GM18867 (cell line): ENCODE results near the gene NEMP2.
"Not testable (repeated sequence)": the region's sequence is repeated elsewhere in the genome, so short reads cannot be mapped to it uniquely, and the experiment has no call there.

Experiments used
- ATAC-seq: cut with Tn5 transposase; IDR thresholded peaks from one replicate; pipeline ENCODE4 v1.9.1; 2021; ENCODE audit warnings: mild to moderate bottlenecking, moderate library complexity; ENCODE audit not compliant: unreplicated experiment

Gene NEMP2

GRCh38 chr2:190527214-190527613 is 7.3 kb downstream of the NEMP2 start:
- no peak for ATAC-seq

GRCh38 chr2:190526105-190526750 is 8.3 kb downstream of the NEMP2 start:
- ATAC-seq, result no peak

GRCh38 chr2:190524928-190525327 is 9.6 kb downstream of the NEMP2 start:
- no peak for ATAC-seq

DNA sequence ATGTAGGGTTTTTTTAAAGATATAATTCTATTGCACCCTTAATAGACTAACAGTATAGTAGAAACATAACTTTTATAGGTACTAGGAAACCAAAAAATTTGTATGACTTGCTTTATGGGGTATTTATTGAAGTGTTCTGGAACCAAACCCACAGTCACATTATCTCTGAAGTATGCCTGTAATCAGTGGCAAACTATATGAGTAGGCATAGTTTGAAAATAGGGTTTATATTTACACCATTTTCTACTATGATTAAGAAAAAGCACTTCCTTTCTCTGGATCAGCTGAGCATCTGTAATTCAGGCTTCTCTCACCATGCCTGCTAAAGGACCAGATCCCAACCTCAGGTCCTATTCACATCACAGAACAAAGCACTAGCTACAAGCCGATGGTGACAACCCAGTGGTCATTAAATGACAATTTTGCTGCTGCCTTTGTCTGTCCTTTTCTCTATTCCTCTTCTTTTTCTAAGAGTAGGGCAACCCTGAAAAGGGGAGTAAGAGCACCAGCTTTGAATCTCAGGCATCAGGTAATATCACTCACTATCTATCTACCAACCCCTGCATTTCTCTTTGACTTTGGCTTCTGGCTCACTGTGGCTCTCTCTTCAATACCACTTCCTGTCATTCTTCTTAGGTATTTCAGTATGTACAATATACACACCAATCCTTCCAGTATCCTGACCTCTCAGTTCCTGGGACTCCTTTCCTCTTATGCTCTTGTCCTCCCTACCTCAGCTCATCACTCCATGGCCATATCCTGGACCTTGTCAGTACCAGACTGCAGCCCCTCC is 14.4 kb downstream of the NEMP2 start:
- ATAC-seq, result no peak

DNA sequence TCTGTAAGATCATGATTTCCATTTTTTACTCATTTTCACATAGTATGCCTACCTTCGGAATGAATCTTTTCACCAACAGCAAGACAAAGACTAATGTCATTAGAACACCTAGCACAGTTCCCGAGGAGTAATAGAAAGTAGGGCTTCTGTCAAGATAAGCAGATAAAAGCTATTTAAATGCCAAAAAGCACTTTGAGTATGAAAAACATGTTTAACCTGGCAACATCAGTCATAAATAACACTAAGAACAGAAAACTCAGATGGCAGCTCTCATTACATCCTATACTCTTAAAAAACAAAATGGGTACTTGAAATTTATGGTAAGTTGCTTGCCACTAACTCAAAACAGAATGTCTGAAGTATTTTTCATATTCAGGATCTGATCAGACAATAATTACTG is 17.1 kb downstream of the NEMP2 start:
- ATAC-seq, result no peak

DNA sequence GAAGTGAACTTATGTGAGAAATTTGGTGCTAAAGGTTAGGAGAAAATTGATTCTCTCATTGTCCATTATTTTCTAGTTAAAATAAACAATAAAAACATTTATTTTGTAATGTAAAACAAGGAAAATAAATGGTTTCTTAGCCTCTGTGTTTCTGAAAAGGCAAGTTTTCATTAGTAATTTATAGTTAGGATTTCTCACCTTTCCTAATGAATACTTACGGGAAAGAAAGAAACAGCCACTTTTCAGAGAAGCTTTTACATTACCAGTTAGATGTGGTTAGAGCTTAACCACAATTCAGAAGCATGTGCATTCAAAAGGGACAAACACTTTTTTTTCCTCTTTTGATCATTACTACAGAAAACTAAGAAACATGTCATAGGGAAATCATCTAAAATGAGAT is 18.8 kb downstream of the NEMP2 start:
- no peak for ATAC-seq

GRCh38 chr2:190514676-190515075 is 19.8 kb downstream of the NEMP2 start:
- ATAC-seq, result no peak

DNA sequence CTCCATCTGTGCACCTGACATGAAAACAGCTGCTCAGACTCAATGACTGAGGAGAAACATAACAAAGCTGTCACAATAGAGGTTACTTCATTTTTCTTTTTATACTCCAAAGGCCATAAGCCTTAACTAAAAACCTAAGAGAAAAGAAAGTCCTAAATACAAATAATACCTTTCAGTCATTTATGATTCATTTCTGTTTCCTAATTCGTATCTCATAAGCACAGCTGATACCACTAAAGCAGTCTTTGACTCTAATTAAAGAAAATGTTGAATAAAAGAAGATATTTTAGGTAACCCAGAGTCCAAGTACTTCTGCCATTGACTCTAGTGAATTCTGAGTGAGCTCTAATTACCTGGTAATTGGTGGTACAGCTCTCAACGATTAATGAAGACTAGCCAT is 20.6 kb downstream of the NEMP2 start:
- no peak for ATAC-seq

GRCh38 chr2:190512539-190513095 is 21.9 kb downstream of the NEMP2 start:
- no peak for ATAC-seq

- no peak for ATAC-seq
Measured at GRCh38 chr2:190511104-190511503, 23.4 kb downstream of the NEMP2 start.

GRCh38 chr2:190509895-190510294 is 24.6 kb downstream of the NEMP2 start:
- not testable (repeated sequence) for ATAC-seq

DNA sequence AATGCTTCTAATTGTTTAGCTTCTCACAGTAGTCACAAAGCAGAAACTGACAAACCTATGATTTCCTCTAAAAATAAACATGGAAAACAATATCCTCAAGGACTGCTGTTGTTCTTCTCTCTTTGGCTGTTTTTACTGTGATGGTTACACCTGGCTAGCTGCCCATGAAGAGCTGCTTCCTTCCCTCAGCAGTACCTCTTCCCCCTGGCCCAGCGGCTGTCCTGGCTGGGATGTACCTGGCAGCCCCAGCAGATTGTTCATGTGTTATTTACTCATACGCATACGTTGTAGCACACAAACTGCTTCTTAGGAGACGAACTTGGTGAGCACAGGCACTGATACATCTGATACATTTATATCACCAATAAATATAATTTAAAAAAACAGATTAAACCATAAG is 27.4 kb downstream of the NEMP2 start:
- no peak for ATAC-seq

- ATAC-seq, result no peak
Measured at GRCh38 chr2:190506666-190507065, 27.9 kb downstream of the NEMP2 start.

- no peak for ATAC-seq
Measured at GRCh38 chr2:190505696-190506095, 28.8 kb downstream of the NEMP2 start.

- no peak for ATAC-seq
Measured at GRCh38 chr2:190504912-190505311, 29.6 kb downstream of the NEMP2 start.

GRCh38 chr2:190503088-190503487 is 31.4 kb downstream of the NEMP2 start:
- no peak for ATAC-seq

DNA sequence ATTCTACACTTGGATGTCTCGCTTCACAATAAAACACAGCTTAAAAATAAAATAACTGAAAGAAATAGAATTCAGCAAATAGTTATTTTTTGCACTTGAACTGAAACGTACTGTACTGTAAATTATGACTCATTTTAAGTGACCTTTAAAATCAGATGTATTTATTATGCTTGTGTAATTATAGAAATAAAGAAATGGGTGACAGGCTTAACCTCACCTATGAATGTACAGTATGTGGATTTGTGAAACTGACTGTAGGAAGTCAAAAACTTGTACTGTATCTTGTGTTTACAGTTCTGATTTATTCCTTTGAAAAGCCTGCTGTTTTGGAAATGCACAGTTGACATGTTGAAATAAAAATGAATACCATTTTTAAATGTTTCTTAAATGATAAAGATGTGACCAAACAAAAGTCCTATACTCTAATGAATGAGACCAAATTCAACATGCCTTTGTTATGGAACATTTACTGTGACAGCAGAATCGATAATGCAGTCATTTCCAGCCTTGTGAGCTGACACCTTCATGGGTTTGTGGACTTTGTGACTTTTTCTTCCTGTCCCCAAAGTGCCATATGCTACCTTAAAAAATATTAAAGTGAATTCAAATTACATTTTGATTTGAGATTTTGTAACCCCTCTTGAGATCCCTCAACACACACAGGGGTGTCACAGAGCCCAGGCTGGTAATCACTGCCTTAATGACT is 32.7 kb downstream of the NEMP2 start:
- peak; percentile 49 for ATAC-seq

DNA sequence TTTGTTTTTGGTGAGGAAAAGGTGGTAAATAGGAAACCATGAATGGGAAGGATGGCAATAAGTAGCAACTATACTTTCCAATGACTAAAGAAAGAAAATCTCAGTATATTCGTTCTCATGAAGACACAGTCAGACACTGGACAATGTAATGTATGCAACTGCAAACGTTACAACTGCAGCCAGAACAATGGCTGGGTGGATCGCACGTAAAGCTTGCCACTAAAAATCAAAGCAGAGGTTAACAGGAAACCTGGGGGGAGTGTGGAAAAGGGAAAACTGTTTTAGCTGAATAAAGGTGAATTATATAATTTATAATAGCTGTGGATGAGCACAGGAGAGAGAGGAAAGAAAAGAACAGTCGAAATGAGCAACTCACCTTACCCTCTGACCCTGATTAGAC is 33.3 kb downstream of the NEMP2 start:
- ATAC-seq, result no peak

DNA sequence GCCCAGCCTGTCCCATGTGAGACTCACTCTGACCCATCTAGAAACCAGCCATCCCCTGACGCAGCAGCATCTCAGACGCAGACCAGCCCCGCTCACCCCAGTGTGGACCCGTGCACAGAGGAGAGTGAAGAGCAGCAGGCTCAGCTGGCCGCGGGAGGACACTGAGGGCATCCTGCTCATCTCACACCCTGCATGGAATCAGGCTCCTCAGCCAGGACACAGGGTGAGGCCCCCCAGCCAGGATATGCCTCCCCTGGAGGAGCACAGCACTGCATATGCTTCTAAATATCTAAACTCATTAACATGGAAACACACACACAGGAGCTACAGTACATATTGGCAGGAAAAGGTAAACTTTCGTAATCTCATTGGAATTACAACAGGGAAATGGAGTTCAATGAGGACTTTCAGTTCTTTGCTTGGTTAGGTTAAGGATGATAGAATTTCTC is 34.4 kb downstream of the NEMP2 start:
- ATAC-seq, result no peak

GRCh38 chr2:190499273-190499672 is 35.2 kb downstream of the NEMP2 start:
- no peak for ATAC-seq

DNA sequence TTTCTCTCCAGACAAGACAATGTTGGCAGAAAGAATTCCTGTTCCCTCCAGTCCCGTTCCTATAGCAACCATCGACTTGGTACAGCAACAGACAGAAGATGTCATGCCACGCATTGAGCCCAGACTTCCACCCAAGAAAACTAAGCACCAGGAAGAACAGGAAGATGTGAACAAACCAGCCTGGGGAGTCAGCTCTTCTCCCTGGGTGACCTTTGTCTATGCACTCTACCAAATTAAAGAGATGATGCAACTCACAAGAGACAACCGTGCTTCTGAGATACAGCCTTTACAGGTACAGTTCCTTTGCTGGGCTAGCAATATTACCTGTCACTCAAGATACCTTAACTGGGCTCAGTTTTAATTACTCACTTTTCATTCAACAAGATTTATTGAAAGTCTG is 37.1 kb downstream of the NEMP2 start:
- ATAC-seq, result no peak
